C4-2B (cell line): ENCODE measurements around the gene ANKH.

ENCODE experiments used
- H3K27ac ChIP-seq: fragments of 450-650 bp; 2 replicates; pipeline ENCODE4 v1.5.1; 2017
- CTCF ChIP-seq: fragments of 450-650 bp; conservative IDR thresholded peaks from 2 replicates; pipeline ENCODE4 v1.5.1; 2017; ENCODE audit warnings: mild to moderate bottlenecking
- ZFX ChIP-seq: fragments of 450-650 bp; IDR thresholded peaks from 2 replicates; pipeline ENCODE4 v1.6.1; 2017

Gene ANKH

GRCh38 chr5:14707811-14708390 lies 163.7 kb downstream of the ANKH start:
- TF ChIP-seq ZFX (no peak), CTCF (no peak)
- no peak overlapping the region for H3K27ac ChIP-seq

DNA sequence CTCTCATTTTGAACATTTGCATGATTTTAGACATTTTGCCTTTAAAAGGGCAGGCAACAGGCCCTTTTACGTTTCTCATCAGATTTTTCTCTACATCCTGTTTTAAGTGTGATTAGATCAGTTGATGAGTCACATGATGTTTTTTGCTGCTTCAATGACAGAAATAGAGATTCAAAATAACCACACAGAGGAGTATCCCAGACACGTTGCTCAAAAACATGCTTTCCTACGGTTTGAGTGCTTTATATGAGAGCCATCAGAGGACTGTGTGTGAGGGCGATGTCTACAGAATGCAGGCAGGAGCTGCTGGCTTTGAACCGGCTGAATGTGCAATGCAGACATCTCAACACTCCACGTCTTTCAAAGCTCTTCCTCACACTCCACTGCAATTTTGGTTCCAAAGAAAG lies 165.0 kb downstream of the ANKH start:
- TF ChIP-seq CTCF (no peak), ZFX (no peak)
- no peak overlapping the region for H3K27ac ChIP-seq

GRCh38 chr5:14705556-14705955 lies 166.0 kb downstream of the ANKH start:
- no peak overlapping the region for H3K27ac ChIP-seq
- TF ChIP-seq CTCF (no peak), ZFX (no peak)

DNA sequence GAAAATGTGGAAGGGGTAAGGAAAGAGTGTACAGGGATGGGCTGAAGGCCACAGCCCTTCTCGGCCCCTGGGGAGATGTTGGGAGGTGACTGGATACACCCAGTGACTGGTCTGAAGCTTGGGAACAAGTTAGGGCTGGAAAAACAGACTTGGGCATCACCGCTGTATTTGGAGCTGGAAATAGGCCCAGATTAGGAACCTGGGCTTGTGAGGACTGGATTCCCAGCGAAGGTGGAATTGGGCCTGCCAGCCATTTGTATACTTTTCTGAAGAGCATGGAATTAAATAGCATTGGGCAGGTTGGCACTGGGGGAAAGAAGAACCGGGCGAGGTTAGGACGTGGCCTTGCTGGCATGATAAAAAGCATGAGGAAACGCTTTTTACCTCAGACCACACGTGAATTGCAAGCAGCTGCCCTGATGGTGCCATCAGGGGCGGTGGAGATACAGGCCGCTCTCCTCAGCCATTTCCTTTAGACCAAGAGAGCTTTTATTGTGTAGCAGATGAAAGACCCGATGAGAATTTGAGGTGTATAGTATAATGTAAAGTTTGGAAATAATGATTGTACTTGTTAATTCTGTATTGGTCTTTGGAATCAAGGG lies 169.2 kb downstream of the ANKH start:
- H3K27ac ChIP-seq: no peak overlapping the region
- TF ChIP-seq CTCF (no peak), ZFX (no peak)

- H3K27ac ChIP-seq: no peak overlapping the region
These were observed 170.0 kb downstream of the ANKH start for GRCh38 chr5:14701556-14701955.

GRCh38 chr5:14700478-14701436 lies 170.8 kb downstream of the ANKH start:
- TF ChIP-seq ZFX (no peak), CTCF (no peak)
- no peak overlapping the region for H3K27ac ChIP-seq

More at GRCh38 chr5:14701556-14701955, 170.0 kb downstream of the ANKH start:
- TF ChIP-seq CTCF (no peak), ZFX (no peak)
